AG04450 (cell line): ENCODE results near the gene TEDC2. TPM values are rescaled to one million over a fixed set of nuclear protein-coding genes. Genes with fewer than 3 reads are reported as not detected.

Source experiments
- CTCF ChIA-PET: fragments of 300-600, 350-600 bp; formaldehyde crosslinking; extraction: SDS; loops from one replicate; lab custom pipeline; 2022; ENCODE audit warnings: antibody characterized with exemption, inconsistent platforms; lab: Charles Lee
- POLR2A ChIA-PET: fragments of 350-600 bp; formaldehyde crosslinking; extraction: SDS; loops from one replicate; lab custom pipeline; 2021; ENCODE audit warnings: antibody characterized with exemption, inconsistent platforms; lab: Yijun Ruan, JAX
- DNase-seq: peaks from one replicate; pipeline ENCODE4 v3.0.0-alpha.2; 2011; ENCODE audit warnings: low read depth, low spot score
- H3K27ac ChIP-seq: one replicate; pipeline ENCODE4 v1.5.1; 2012; ENCODE audit warnings: low read depth, low read length, control low read depth
- H3K27me3 ChIP-seq: one replicate; pipeline ENCODE4 v1.6.0; 2012; ENCODE audit warnings: low read length; ENCODE audit not compliant: control insufficient read depth, insufficient read depth
- H3K4me3 ChIP-seq: 2 replicates; pipeline ENCODE4 v1.5.1; 2011; ENCODE audit warnings: mild to moderate bottlenecking, low read depth, low read length, control low read depth
- H3K9me3 ChIP-seq: 2 replicates; pipeline ENCODE4 v1.5.1; 2012; ENCODE audit warnings: low read length; ENCODE audit not compliant: control insufficient read depth, insufficient read depth
- CTCF ChIP-seq: IDR thresholded peaks from 2 replicates; pipeline ENCODE4 v1.5.1; 2011; ENCODE audit warnings: low read depth, low read length, control low read depth, inconsistent platforms
- polyA minus RNA-seq: library from RNA; depleted of rRNA, polyadenylated mRNA; stranded (reverse); fragments of >200 nt; gene quantifications from 2 replicates; pipeline ENCODE4 v1.2.3, GENCODE V29; 2011; rRNA and poly(A)+ RNA removed
- polyA plus RNA-seq: library from polyadenylated mRNA; depleted of rRNA; stranded (reverse); fragments of >200 nt; gene quantifications from 2 replicates; pipeline ENCODE4 v1.2.3, GENCODE V29; 2011; rRNA removed

TEDC2 gene
- polyA plus RNA-seq (1.8 TPM in 2 replicates), polyA minus RNA-seq (1.8 and 2.1 TPM in 2 replicates)

GRCh38 chr16:2459647-2460390 lies at the start of gene TEDC2:
Gene TEDC2 (plus strand): TSS chr16:2460109. CDS start chr16:2460145, 36 bp downstream.
- Histone ChIP-seq H3K27me3 (no peaks in the 10 kb centered on the region), H3K27ac (peak within 1 kb of the TSS; percentile 2), H3K9me3 (no peaks in the 10 kb centered on the region), H3K4me3 (peak within 1 kb of the TSS; percentile 70)
- no peak for TF ChIP-seq CTCF
- peak; percentile 74 for DNase-seq
- POLR2A ChIA-PET, result interaction anchor here (0.5 to 1.6 kb wide), 10 partner anchors 10 to 415 kb away, joined by 3 to 5 read pairs (median 4); partner anchors contain the start of genes ATP6V0C, ECI1, MLST8 and TBC1D24
- CTCF ChIA-PET, result no interaction called here

- no peak overlapping the region for H3K27ac ChIP-seq
- no peak overlapping the region for H3K4me3 ChIP-seq
- no peak for TF ChIP-seq CTCF
- DNase-seq, result no peak
- peaks cover 9% of the 10 kb centered on the region for H3K27me3 ChIP-seq
- H3K9me3 ChIP-seq, result no peaks in the 10 kb centered on the region
- POLR2A ChIA-PET, result no interaction called here
- CTCF ChIA-PET, result interaction anchor here (1.1 kb wide), 1 partner anchor 26 kb away, joined by 3 read pairs; no protein-coding TSS in a partner anchor
These were observed 44.8 kb upstream of the TEDC2 start for GRCh38 chr16:2415085-2415484.

GRCh38 chr16:2420035-2420434 lies 39.9 kb upstream of the TEDC2 start:
- no peak for DNase-seq
- no peak overlapping the region for H3K4me3 ChIP-seq
- ChIA-PET POLR2A (no interaction called here), CTCF (no interaction called here)
- H3K27me3 ChIP-seq, result no peaks in the 10 kb centered on the region
- no peak for TF ChIP-seq CTCF
- no peak overlapping the region for H3K27ac ChIP-seq
- H3K9me3 ChIP-seq, result no peaks in the 10 kb centered on the region; the same call in 1 of the 2 replicates

- no peak for DNase-seq
- TF ChIP-seq CTCF, result no peak
- Histone ChIP-seq H3K4me3 (no peak overlapping the region), H3K9me3 (no peaks in the 10 kb centered on the region; the same call in 1 of the 2 replicates), H3K27me3 (no peaks in the 10 kb centered on the region), H3K27ac (no peak overlapping the region)
- POLR2A ChIA-PET, result no interaction called here
- CTCF ChIA-PET, result interaction anchor here (0.5 to 1.3 kb wide), 2 partner anchors 9 to 24 kb away, joined by 3 read pairs; no protein-coding TSS in a partner anchor
These were observed 37.6 kb upstream of the TEDC2 start for GRCh38 chr16:2422123-2422867.
